Measurements from ENCODE around the gene DDX46. TPM values are rescaled to one million over a fixed set of nuclear protein-coding genes. Genes with fewer than 3 reads are reported as not detected.

The DDX46 gene
- total RNA-seq, 2 donors from 2014 or later, result 78.7 to 79.4 TPM

GRCh38 chr5:134769206-134769605 is 10.6 kb downstream of the DDX46 start:
- Mint-ChIP-seq H3K4me3 (no peak overlapping the region), H3K4me1 (no peaks in the 10 kb centered on the region), H3K27ac (no peak overlapping the region), H3K27me3 (ENCODE audit: insufficient read depth) (no peaks in the 10 kb centered on the region), H3K9me3 (no peaks in the 10 kb centered on the region), H3K36me3 (ENCODE audit: low read depth) (peaks cover 75% of the 10 kb centered on the region)
- no peak for DNase-seq
- Histone ChIP-seq H3K9me3 (ENCODE audit: control insufficient read depth, low read length) (no peaks in the 10 kb centered on the region), H3K4me3 (ENCODE audit: low read length) (no peak overlapping the region), H3K4me1 (ENCODE audit: control insufficient read depth, insufficient read depth, low read length) (no peaks in the 10 kb centered on the region), H3K36me3 (ENCODE audit: control insufficient read depth, insufficient read depth, low read length) (peaks cover 89% of the 10 kb centered on the region), H3K27ac (ENCODE audit: low read depth, low read length) (no peak overlapping the region), H3K27me3 (ENCODE audit: control insufficient read depth, insufficient read depth, low read length, poor library complexity, severe bottlenecking) (no peaks in the 10 kb centered on the region), H3K9ac (ENCODE audit: extremely low read depth, low read length, poor library complexity, severe bottlenecking) (no peak overlapping the region)
- TF ChIP-seq, protein P1, sequence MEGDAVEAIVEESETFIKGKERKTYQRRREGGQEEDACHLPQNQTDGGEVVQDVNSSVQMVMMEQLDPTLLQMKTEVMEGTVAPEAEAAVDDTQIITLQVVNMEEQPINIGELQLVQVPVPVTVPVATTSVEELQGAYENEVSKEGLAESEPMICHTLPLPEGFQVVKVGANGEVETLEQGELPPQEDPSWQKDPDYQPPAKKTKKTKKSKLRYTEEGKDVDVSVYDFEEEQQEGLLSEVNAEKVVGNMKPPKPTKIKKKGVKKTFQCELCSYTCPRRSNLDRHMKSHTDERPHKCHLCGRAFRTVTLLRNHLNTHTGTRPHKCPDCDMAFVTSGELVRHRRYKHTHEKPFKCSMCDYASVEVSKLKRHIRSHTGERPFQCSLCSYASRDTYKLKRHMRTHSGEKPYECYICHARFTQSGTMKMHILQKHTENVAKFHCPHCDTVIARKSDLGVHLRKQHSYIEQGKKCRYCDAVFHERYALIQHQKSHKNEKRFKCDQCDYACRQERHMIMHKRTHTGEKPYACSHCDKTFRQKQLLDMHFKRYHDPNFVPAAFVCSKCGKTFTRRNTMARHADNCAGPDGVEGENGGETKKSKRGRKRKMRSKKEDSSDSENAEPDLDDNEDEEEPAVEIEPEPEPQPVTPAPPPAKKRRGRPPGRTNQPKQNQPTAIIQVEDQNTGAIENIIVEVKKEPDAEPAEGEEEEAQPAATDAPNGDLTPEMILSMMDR (conservative IDR thresholded peaks at IDR 0.05), result no peak
- WGBS, 2 experiments (ENCODE audit: insufficient coverage in 1 of 2, insufficient read length in 1 of 2), result 94% methylated on average over 4 of the region's 4 CpGs; no CpG with 5 or more reads in 1 of the 2 experiments

DNA sequence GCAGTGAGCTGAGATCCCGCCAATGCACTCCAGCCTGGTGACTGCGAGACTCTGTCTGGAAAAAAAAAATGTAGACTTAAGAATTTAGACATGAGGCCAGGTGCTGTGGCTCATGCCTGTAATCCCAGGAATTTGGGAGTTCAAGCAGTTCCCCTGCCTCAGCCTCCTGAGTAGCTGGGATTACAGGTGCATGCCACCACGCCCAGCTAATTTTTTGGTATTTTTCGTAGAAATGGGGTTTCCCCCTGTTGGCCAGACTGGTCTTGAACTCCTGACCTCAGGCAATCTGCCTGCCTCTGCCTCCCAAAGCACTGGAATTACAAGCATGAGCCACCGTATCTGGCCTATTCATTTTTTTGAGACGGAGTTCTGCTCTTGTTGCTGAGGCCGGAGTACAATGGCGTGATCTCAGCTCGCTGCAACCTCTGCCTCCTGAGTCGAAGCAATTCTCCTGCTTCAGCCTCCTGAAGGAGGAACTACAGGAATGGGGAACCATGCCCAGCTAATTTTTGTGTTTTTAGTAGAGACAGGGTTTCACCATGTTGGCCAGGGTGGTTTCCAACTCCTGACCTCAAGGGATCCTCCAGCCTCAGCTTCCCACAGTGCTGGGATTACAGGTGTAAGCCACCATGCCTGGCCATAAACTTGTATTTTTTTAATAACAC is 14.0 kb downstream of the DDX46 start:
- TF ChIP-seq, protein P1 (conservative IDR thresholded peaks at IDR 0.05), result no peak
- peaks cover 81% of the 10 kb centered on the region for H3K36me3 Mint-ChIP-seq (ENCODE audit: low read depth)
- H3K27me3 ChIP-seq (ENCODE audit: control insufficient read depth, insufficient read depth, low read length, poor library complexity, severe bottlenecking), result no peaks in the 10 kb centered on the region
- no peak overlapping the region for H3K27ac Mint-ChIP-seq
- no peaks in the 10 kb centered on the region for H3K9me3 Mint-ChIP-seq
- 95 to 96% methylated on average over 10 of the region's 10 CpGs for WGBS, 2 experiments (ENCODE audit: insufficient coverage in 1 of 2, insufficient read length in 1 of 2)
- peaks cover 94% of the 10 kb centered on the region for H3K36me3 ChIP-seq (ENCODE audit: control insufficient read depth, insufficient read depth, low read length)
- no peaks in the 10 kb centered on the region for H3K27me3 Mint-ChIP-seq (ENCODE audit: insufficient read depth)
- no peaks in the 10 kb centered on the region for H3K4me1 ChIP-seq (ENCODE audit: control insufficient read depth, insufficient read depth, low read length)
- no peak overlapping the region for H3K27ac ChIP-seq (ENCODE audit: low read depth, low read length)
- H3K9me3 ChIP-seq (ENCODE audit: control insufficient read depth, low read length), result no peaks in the 10 kb centered on the region
- DNase-seq, result no peak
- H3K4me3 ChIP-seq (ENCODE audit: low read length), result no peak overlapping the region
- H3K9ac ChIP-seq (ENCODE audit: extremely low read depth, low read length, poor library complexity, severe bottlenecking), result no peak overlapping the region
- H3K4me3 Mint-ChIP-seq, result no peak overlapping the region
- no peaks in the 10 kb centered on the region for H3K4me1 Mint-ChIP-seq

DNA sequence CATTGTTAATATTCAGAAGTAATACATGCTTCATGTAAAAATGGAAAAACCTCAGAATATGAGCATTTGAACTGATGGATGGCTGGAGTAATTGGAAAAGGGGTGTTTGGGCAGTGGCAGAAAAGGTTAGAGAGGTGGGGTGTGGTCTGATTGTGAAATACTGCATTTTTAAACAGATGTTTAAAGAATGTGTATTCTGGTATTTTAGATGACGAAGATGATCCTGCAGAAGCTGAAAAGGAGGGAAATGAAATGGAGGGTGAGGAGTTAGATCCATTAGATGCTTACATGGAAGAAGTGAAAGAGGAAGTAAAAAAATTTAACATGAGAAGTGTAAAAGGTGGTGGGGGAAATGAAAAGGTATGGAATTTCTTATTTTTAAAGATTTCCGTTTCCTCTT is 18.8 kb downstream of the DDX46 start:
- DNase-seq, result no peak
- Mint-ChIP-seq H3K36me3 (ENCODE audit: low read depth) (peaks cover 72% of the 10 kb centered on the region), H3K4me1 (no peaks in the 10 kb centered on the region), H3K27me3 (ENCODE audit: insufficient read depth) (no peaks in the 10 kb centered on the region), H3K4me3 (no peak overlapping the region), H3K27ac (no peak overlapping the region), H3K9me3 (no peaks in the 10 kb centered on the region)
- 95 to 100% methylated on average over 2 of the region's 2 CpGs for WGBS, 2 experiments (ENCODE audit: insufficient coverage in 1 of 2, insufficient read length in 1 of 2)
- H3K4me1 ChIP-seq (ENCODE audit: control insufficient read depth, insufficient read depth, low read length), result no peaks in the 10 kb centered on the region
- no peaks in the 10 kb centered on the region for H3K27me3 ChIP-seq (ENCODE audit: control insufficient read depth, insufficient read depth, low read length, poor library complexity, severe bottlenecking)
- H3K27ac ChIP-seq (ENCODE audit: low read depth, low read length), result no peak overlapping the region
- no peak overlapping the region for H3K4me3 ChIP-seq (ENCODE audit: low read length)
- peaks cover 81% of the 10 kb centered on the region for H3K36me3 ChIP-seq (ENCODE audit: control insufficient read depth, insufficient read depth, low read length)
- TF ChIP-seq, protein P1 (conservative IDR thresholded peaks at IDR 0.05), result no peak
- H3K9me3 ChIP-seq (ENCODE audit: control insufficient read depth, low read length), result no peaks in the 10 kb centered on the region
- H3K9ac ChIP-seq (ENCODE audit: extremely low read depth, low read length, poor library complexity, severe bottlenecking), result no peak overlapping the region

All from endodermal cell (in vitro differentiated cells).